Measurements from ENCODE around the gene PURB. TPM values are rescaled to one million over a fixed set of nuclear protein-coding genes. Genes with fewer than 3 reads are reported as not detected.

Gene PURB
- total RNA-seq, 4 donors from 2014 or later = 13.1 to 26.2 (median 20.4) TPM

DNA sequence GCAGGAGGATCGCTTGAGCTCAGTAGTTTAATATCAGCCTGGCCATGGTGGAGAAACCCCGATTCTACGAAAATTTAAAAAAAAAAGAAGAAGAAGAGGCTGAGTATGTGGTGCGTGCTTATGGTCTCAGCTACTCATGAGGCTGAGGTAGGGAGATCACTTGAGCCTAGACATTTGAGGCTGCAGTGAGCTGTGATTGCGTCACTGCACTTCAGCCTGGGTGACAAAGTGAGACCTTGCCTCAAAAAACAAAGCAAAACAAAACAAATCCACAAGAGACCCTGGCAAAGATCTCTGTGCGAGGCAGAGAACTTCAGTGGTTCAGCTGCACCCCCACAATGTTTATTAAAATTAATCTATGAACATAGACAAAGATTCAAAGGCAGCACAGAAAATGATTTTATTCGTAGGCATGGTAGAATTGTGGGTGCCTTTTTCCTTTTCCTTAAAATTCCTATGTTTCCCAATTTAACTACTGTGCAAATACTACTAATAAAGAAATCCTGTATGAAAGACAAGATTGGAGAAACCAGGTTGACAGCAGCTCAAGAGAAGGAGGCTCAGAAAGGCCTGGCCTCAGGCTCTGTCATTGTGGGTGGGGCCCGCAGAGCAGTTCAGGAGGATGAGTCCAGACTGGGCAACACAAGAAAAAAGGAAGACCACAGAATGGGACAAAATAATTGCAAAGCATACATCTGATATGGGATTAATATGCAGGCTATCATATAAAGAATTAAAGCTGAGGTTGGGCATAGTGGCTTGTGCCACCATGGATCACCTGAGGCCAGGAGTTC, 24.5 kb upstream of the PURB start:
- in situ Hi-C loops (cut with MboI; ENCODE audit: low pct_ligation_motif_present in 1 of 4, low pct_unique_long_range_greater_than_20kb in 1 of 4, low sequenced_read_pairs in 3 of 4) (loop anchor here in 2 of 4 donors (10.0 to 25.0 kb wide), 2 partner anchors 45 to 322 kb away; partner anchors contain the start of gene TMED4 (in 1 of the 2)), intact Hi-C loops (cut with DNase I; ENCODE audit: low total_unique reads) (no loop called here)
- Histone ChIP-seq H3K4me3 (no peak overlapping the region), H3K4me1 (no peaks in the 10 kb centered on the region), H3K36me3 (no peaks in the 10 kb centered on the region), H3K27ac (no peak overlapping the region), H3K27me3 (no peaks in the 10 kb centered on the region), H3K9me3 (no peaks in the 10 kb centered on the region)
- no peak for TF ChIP-seq EP300 (IDR thresholded peaks at IDR 0.05; ENCODE audit: low read depth)
- TF ChIP-seq, protein P1, sequence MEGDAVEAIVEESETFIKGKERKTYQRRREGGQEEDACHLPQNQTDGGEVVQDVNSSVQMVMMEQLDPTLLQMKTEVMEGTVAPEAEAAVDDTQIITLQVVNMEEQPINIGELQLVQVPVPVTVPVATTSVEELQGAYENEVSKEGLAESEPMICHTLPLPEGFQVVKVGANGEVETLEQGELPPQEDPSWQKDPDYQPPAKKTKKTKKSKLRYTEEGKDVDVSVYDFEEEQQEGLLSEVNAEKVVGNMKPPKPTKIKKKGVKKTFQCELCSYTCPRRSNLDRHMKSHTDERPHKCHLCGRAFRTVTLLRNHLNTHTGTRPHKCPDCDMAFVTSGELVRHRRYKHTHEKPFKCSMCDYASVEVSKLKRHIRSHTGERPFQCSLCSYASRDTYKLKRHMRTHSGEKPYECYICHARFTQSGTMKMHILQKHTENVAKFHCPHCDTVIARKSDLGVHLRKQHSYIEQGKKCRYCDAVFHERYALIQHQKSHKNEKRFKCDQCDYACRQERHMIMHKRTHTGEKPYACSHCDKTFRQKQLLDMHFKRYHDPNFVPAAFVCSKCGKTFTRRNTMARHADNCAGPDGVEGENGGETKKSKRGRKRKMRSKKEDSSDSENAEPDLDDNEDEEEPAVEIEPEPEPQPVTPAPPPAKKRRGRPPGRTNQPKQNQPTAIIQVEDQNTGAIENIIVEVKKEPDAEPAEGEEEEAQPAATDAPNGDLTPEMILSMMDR (IDR thresholded peaks at IDR 0.05) = no peak
- no peak for TF ChIP-seq POLR2AphosphoS5 (IDR thresholded peaks at IDR 0.05)
- TF ChIP-seq POLR2A (IDR thresholded peaks at IDR 0.05) = no peak
- 85 to 94% methylated on average over 6 to 8 of the region's 8 CpGs for WGBS, 2 donors (ENCODE audit: low coverage in 1 of 2)
- DNase-seq = no peak

DNA sequence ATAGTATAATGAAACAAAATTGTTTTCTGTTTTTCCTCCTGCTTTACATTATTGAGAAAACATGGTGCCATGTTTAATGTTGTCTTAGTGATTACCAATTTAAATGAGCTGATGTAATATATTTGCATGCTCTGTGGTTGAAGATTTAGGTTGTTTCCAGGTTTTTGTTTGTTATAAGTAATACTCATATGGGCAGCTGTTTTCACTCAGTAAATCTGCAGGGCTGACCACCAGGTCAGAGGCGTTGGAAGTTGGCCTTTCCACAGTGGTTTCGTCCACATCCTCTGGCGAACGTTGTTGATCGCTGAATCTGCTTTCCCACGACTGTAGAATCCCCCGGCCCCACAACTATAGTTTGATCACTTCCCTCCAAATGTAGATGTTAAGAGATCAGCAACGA, 21.6 kb upstream of the PURB start:
- H3K4me1 ChIP-seq = no peaks in the 10 kb centered on the region
- no peak for DNase-seq
- 81 to 90% methylated on average over 2 to 8 of the region's 8 CpGs for WGBS, 2 donors (ENCODE audit: low coverage in 1 of 2)
- no peaks in the 10 kb centered on the region for H3K27me3 ChIP-seq
- intact Hi-C loops (cut with DNase I; ENCODE audit: low total_unique reads) (no loop called here), in situ Hi-C loops (cut with MboI; ENCODE audit: low pct_ligation_motif_present in 1 of 4, low pct_unique_long_range_greater_than_20kb in 1 of 4, low sequenced_read_pairs in 3 of 4) (loop anchor here in 1 of 4 donors (25.0 kb wide), 1 partner anchor 320 kb away; the partner anchor contains the start of gene TMED4)
- TF ChIP-seq POLR2A (IDR thresholded peaks at IDR 0.05) (no peak), POLR2AphosphoS5 (IDR thresholded peaks at IDR 0.05) (no peak), EP300 (IDR thresholded peaks at IDR 0.05; ENCODE audit: low read depth) (no peak)
- no peaks in the 10 kb centered on the region for H3K9me3 ChIP-seq
- no peak overlapping the region for H3K27ac ChIP-seq
- no peak overlapping the region for H3K4me3 ChIP-seq
- H3K36me3 ChIP-seq = no peaks in the 10 kb centered on the region

DNA sequence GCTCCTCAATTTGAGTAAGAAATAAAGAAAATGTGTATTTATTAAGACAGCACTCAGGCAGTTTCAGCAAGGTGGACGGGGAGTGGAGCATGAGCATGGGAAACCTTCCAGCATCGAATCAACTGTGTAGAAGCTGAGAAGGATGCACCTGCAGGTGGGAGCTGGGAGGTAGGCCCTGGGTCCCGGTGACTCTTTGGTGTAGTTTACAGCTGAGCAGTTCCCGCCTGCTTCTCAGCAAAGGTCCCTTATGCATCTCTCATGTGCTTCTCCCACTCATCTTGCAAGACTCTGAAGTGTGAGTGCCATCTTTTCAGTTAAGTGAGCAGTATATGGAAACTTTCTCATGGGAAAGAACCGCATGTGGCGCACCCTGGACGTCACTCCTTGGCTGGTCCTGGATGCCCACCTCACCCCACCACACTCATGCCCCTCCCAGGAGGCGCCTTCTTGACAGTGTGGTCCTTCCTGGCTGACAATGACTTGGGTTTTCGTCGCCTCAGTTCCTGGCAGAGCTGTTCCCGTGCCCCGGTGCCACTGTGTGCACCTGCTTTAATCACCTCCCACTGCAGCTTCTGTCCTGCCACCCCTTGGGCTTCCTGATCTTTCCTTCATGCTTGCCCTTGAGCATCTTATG, 19.8 kb upstream of the PURB start:
- Histone ChIP-seq H3K36me3 (no peaks in the 10 kb centered on the region), H3K4me3 (no peak overlapping the region), H3K27me3 (no peaks in the 10 kb centered on the region), H3K9me3 (no peaks in the 10 kb centered on the region), H3K4me1 (no peaks in the 10 kb centered on the region), H3K27ac (no peak overlapping the region)
- intact Hi-C loops (cut with DNase I; ENCODE audit: low total_unique reads) (no loop called here), in situ Hi-C loops (cut with MboI; ENCODE audit: low pct_ligation_motif_present in 1 of 4, low pct_unique_long_range_greater_than_20kb in 1 of 4, low sequenced_read_pairs in 3 of 4) (loop anchor here in 1 of 4 donors (25.0 kb wide), 1 partner anchor 318 kb away; the partner anchor contains the start of gene TMED4)
- WGBS, 2 donors (ENCODE audit: low coverage in 1 of 2) = 87% methylated on average over 12 of the region's 12 CpGs; no CpG with 5 or more reads in 1 of the 2 donors
- TF ChIP-seq, protein P1 (IDR thresholded peaks at IDR 0.05) = no peak
- DNase-seq = no peak

DNA sequence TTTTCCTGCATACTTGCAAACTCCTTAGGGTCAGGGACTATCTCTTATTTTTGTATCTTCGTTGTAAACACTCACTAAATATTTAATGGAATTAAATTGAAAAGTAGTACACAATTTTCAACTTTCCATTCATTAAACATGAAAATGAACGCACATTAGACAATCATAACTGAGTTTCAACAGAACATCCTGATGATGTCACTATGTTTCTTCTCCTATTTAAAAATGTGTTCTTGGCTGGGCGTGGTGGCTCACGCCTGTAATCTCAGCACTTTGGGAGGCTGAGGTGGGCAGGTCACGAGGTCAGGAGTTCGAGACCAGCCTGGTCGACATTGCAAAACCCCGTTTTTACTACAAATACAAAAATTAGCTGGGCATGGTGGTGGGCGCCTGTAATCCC, 14.1 kb upstream of the PURB start:
- intact Hi-C loops (cut with DNase I; ENCODE audit: low total_unique reads) (no loop called here), in situ Hi-C loops (cut with MboI; ENCODE audit: low pct_ligation_motif_present in 1 of 4, low pct_unique_long_range_greater_than_20kb in 1 of 4, low sequenced_read_pairs in 3 of 4) (no loop called here)
- TF ChIP-seq, protein P1 (IDR thresholded peaks at IDR 0.05) = no peak
- Histone ChIP-seq H3K4me1 (no peaks in the 10 kb centered on the region), H3K36me3 (no peaks in the 10 kb centered on the region), H3K9me3 (no peaks in the 10 kb centered on the region), H3K27ac (no peak overlapping the region), H3K27me3 (no peaks in the 10 kb centered on the region), H3K4me3 (no peak overlapping the region)
- DNase-seq = no peak
- 81 to 88% methylated on average over 3 to 9 of the region's 9 CpGs for WGBS, 2 donors (ENCODE audit: low coverage in 1 of 2)

Measured in transverse colon (tissue), 4 donors.